ENCODE measurements around the gene UCHL1. TPM values are rescaled to one million over a fixed set of nuclear protein-coding genes. Genes with fewer than 3 reads are reported as not detected.

The UCHL1 gene
- total and polyA plus RNA-seq, 3 experiments from 2014 or later = 0.75 to 0.83 TPM; not detected in 1

- POLR2A ChIA-PET = no interaction called here
- no peaks in the 10 kb centered on the region for H3K9me3 ChIP-seq (ENCODE audit: low read length)
- Mint-ChIP-seq H3K27me3 (peaks cover 47 to 59% of the 10 kb centered on the region in 2 donors), H3K4me3 (peak within 1 kb of the TSS in 5 of 7 donors; percentile 48 to 63 (median 57)), H3K4me1 (peaks cover 15 to 33% (median 29%) of the 10 kb centered on the region in 3 donors), H3K9me3 (peaks cover 0 to 8% (median 2%) of the 10 kb centered on the region in 5 donors), H3K27ac (no peak within 1 kb of the TSS), H3K36me3 (peaks cover 0 to 5% (median 0%) of the 10 kb centered on the region in 3 donors)
- H3K36me3 ChIP-seq (ENCODE audit: insufficient read depth, low read length) = no peaks in the 10 kb centered on the region
- H3K27me3 ChIP-seq (ENCODE audit: insufficient read depth, low read length, poor library complexity, severe bottlenecking) = peaks cover 11% of the 10 kb centered on the region
- no peak within 1 kb of the TSS for H3K27ac ChIP-seq (ENCODE audit: low read depth, low read length)
- H3K4me1 ChIP-seq (ENCODE audit: insufficient read depth, low read length) = no peaks in the 10 kb centered on the region
- CTCF ChIA-PET = no interaction called here
- no peak within 1 kb of the TSS for H3K4me3 ChIP-seq (ENCODE audit: low read length)
- DNase-seq = peak in 1 of 5 donors; percentile 9
These were observed 42.4 kb upstream of the UCHL1 start, which contains the start of gene APBB2 for GRCh38 chr4:41214136-41214824. TSS of gene APBB2 (minus strand) at chr4:41214542. CDS start at chr4:41033254, 181,288 bp downstream.

- POLR2A ChIA-PET = no interaction called here
These were observed 41.9 kb upstream of the UCHL1 start for GRCh38 chr4:41214825-41215146.

GRCh38 chr4:41215155-41215554, 41.6 kb upstream of the UCHL1 start:
- ChIA-PET CTCF (no interaction called here), POLR2A (no interaction called here)

More at GRCh38 chr4:41214825-41215146, 41.9 kb upstream of the UCHL1 start:
- H3K36me3 ChIP-seq (ENCODE audit: insufficient read depth, low read length) = no peaks in the 10 kb centered on the region
- Mint-ChIP-seq H3K9me3 (peaks cover 0 to 8% (median 2%) of the 10 kb centered on the region in 5 donors), H3K27ac (no peak overlapping the region), H3K36me3 (peaks cover 0 to 5% (median 0%) of the 10 kb centered on the region in 3 donors), H3K27me3 (peaks cover 47 to 59% of the 10 kb centered on the region in 2 donors), H3K4me1 (peaks cover 15 to 33% (median 29%) of the 10 kb centered on the region in 3 donors), H3K4me3 (peak overlapping the region in 2 of 7 donors; percentile 50 to 53)
- no peak overlapping the region for H3K27ac ChIP-seq (ENCODE audit: low read depth, low read length)
- no peaks in the 10 kb centered on the region for H3K4me1 ChIP-seq (ENCODE audit: insufficient read depth, low read length)
- H3K4me3 ChIP-seq (ENCODE audit: low read length) = no peak overlapping the region
- peaks cover 11% of the 10 kb centered on the region for H3K27me3 ChIP-seq (ENCODE audit: insufficient read depth, low read length, poor library complexity, severe bottlenecking)
- DNase-seq = no peak
- CTCF ChIA-PET = no interaction called here
- no peaks in the 10 kb centered on the region for H3K9me3 ChIP-seq (ENCODE audit: low read length)

GRCh38 chr4:41215969-41216293, 40.8 kb upstream of the UCHL1 start:
- peaks cover 0 to 5% (median 0%) of the 10 kb centered on the region in 3 donors for H3K36me3 Mint-ChIP-seq
- Histone ChIP-seq H3K27me3 (ENCODE audit: insufficient read depth, low read length, poor library complexity, severe bottlenecking) (peaks cover 11% of the 10 kb centered on the region), H3K4me1 (ENCODE audit: insufficient read depth, low read length) (no peaks in the 10 kb centered on the region), H3K4me3 (ENCODE audit: low read length) (peak overlapping the region; percentile 32), H3K36me3 (ENCODE audit: insufficient read depth, low read length) (no peaks in the 10 kb centered on the region), H3K27ac (ENCODE audit: low read depth, low read length) (no peak overlapping the region), H3K9me3 (ENCODE audit: low read length) (no peaks in the 10 kb centered on the region)
- ChIA-PET CTCF (no interaction called here), POLR2A (no interaction called here)
- DNase-seq = no peak
- H3K9me3 Mint-ChIP-seq = peaks cover 0 to 8% (median 2%) of the 10 kb centered on the region in 5 donors
- peaks cover 15 to 33% (median 29%) of the 10 kb centered on the region in 3 donors for H3K4me1 Mint-ChIP-seq
- H3K27ac Mint-ChIP-seq = no peak overlapping the region
- peak overlapping the region in 6 of 7 donors; percentile 35 to 76 (median 61) for H3K4me3 Mint-ChIP-seq
- H3K27me3 Mint-ChIP-seq = peaks cover 47 to 63% of the 10 kb centered on the region in 2 donors

More at GRCh38 chr4:41215155-41215554, 41.6 kb upstream of the UCHL1 start:
- Histone ChIP-seq H3K4me1 (ENCODE audit: insufficient read depth, low read length) (no peaks in the 10 kb centered on the region), H3K4me3 (ENCODE audit: low read length) (no peak overlapping the region), H3K9me3 (ENCODE audit: low read length) (no peaks in the 10 kb centered on the region), H3K27me3 (ENCODE audit: insufficient read depth, low read length, poor library complexity, severe bottlenecking) (peaks cover 11% of the 10 kb centered on the region), H3K27ac (ENCODE audit: low read depth, low read length) (no peak overlapping the region), H3K36me3 (ENCODE audit: insufficient read depth, low read length) (no peaks in the 10 kb centered on the region)
- Mint-ChIP-seq H3K27ac (no peak overlapping the region), H3K4me3 (peak overlapping the region in 3 of 7 donors; percentile 23 to 53 (median 50)), H3K9me3 (peaks cover 0 to 8% (median 2%) of the 10 kb centered on the region in 5 donors), H3K4me1 (peaks cover 15 to 33% (median 29%) of the 10 kb centered on the region in 3 donors), H3K36me3 (peaks cover 0 to 5% (median 0%) of the 10 kb centered on the region in 3 donors), H3K27me3 (peaks cover 47 to 59% of the 10 kb centered on the region in 2 donors)
- DNase-seq = no peak

GRCh38 chr4:41216294-41217019, 40.3 kb upstream of the UCHL1 start:
- CTCF ChIA-PET = no interaction called here
- H3K4me3 ChIP-seq (ENCODE audit: low read length) = no peak overlapping the region
- peak overlapping the region; percentile 11 to 76 (median 61) for H3K4me3 Mint-ChIP-seq
- peaks cover 15 to 33% (median 29%) of the 10 kb centered on the region in 3 donors for H3K4me1 Mint-ChIP-seq
- peaks cover 0 to 5% (median 0%) of the 10 kb centered on the region in 3 donors for H3K36me3 Mint-ChIP-seq
- no peak overlapping the region for H3K27ac Mint-ChIP-seq
- peaks cover 0 to 8% (median 2%) of the 10 kb centered on the region in 5 donors for H3K9me3 Mint-ChIP-seq
- peaks cover 11% of the 10 kb centered on the region for H3K27me3 ChIP-seq (ENCODE audit: insufficient read depth, low read length, poor library complexity, severe bottlenecking)
- peak in 1 of 5 donors; percentile 3 for DNase-seq
- H3K4me1 ChIP-seq (ENCODE audit: insufficient read depth, low read length) = no peaks in the 10 kb centered on the region
- H3K27me3 Mint-ChIP-seq = peaks cover 47 to 66% of the 10 kb centered on the region in 2 donors
- no peaks in the 10 kb centered on the region for H3K9me3 ChIP-seq (ENCODE audit: low read length)
- H3K27ac ChIP-seq (ENCODE audit: low read depth, low read length) = no peak overlapping the region
- H3K36me3 ChIP-seq (ENCODE audit: insufficient read depth, low read length) = no peaks in the 10 kb centered on the region
- POLR2A ChIA-PET = no interaction called here

GRCh38 chr4:41217020-41217333, 39.8 kb upstream of the UCHL1 start:
- H3K27ac Mint-ChIP-seq = no peak overlapping the region
- DNase-seq = no peak
- Histone ChIP-seq H3K27ac (ENCODE audit: low read depth, low read length) (no peak overlapping the region), H3K4me3 (ENCODE audit: low read length) (no peak overlapping the region), H3K9me3 (ENCODE audit: low read length) (no peaks in the 10 kb centered on the region), H3K36me3 (ENCODE audit: insufficient read depth, low read length) (no peaks in the 10 kb centered on the region), H3K27me3 (ENCODE audit: insufficient read depth, low read length, poor library complexity, severe bottlenecking) (peaks cover 11% of the 10 kb centered on the region), H3K4me1 (ENCODE audit: insufficient read depth, low read length) (no peaks in the 10 kb centered on the region)
- peaks cover 0 to 8% (median 2%) of the 10 kb centered on the region in 5 donors for H3K9me3 Mint-ChIP-seq
- peak overlapping the region; percentile 11 to 72 (median 43) for H3K4me3 Mint-ChIP-seq
- peaks cover 0 to 5% (median 0%) of the 10 kb centered on the region in 3 donors for H3K36me3 Mint-ChIP-seq
- ChIA-PET POLR2A (no interaction called here), CTCF (no interaction called here)
- H3K27me3 Mint-ChIP-seq = peaks cover 45 to 61% of the 10 kb centered on the region in 2 donors
- H3K4me1 Mint-ChIP-seq = peaks cover 15 to 33% (median 29%) of the 10 kb centered on the region in 3 donors

- no peak overlapping the region for H3K27ac ChIP-seq (ENCODE audit: low read depth, low read length)
- CTCF ChIA-PET = no interaction called here
- Mint-ChIP-seq H3K36me3 (peaks cover 0 to 5% (median 0%) of the 10 kb centered on the region in 3 donors), H3K9me3 (peaks cover 0 to 8% (median 2%) of the 10 kb centered on the region in 5 donors), H3K27me3 (peaks cover 41 to 57% of the 10 kb centered on the region in 2 donors), H3K27ac (no peak overlapping the region), H3K4me1 (peaks cover 15 to 33% (median 29%) of the 10 kb centered on the region in 3 donors), H3K4me3 (peak overlapping the region in 1 of 7 donors; percentile 5)
- no peaks in the 10 kb centered on the region for H3K9me3 ChIP-seq (ENCODE audit: low read length)
- H3K36me3 ChIP-seq (ENCODE audit: insufficient read depth, low read length) = no peaks in the 10 kb centered on the region
- peaks cover 11% of the 10 kb centered on the region for H3K27me3 ChIP-seq (ENCODE audit: insufficient read depth, low read length, poor library complexity, severe bottlenecking)
- H3K4me3 ChIP-seq (ENCODE audit: low read length) = no peak overlapping the region
- POLR2A ChIA-PET = no interaction called here
- H3K4me1 ChIP-seq (ENCODE audit: insufficient read depth, low read length) = no peaks in the 10 kb centered on the region
- no peak for DNase-seq
These were observed 39.4 kb upstream of the UCHL1 start for GRCh38 chr4:41217374-41217773.

- Histone ChIP-seq H3K4me1 (ENCODE audit: insufficient read depth, low read length) (no peaks in the 10 kb centered on the region), H3K36me3 (ENCODE audit: insufficient read depth, low read length) (no peaks in the 10 kb centered on the region), H3K4me3 (ENCODE audit: low read length) (no peak overlapping the region), H3K27ac (ENCODE audit: low read depth, low read length) (no peak overlapping the region), H3K9me3 (ENCODE audit: low read length) (no peaks in the 10 kb centered on the region), H3K27me3 (ENCODE audit: insufficient read depth, low read length, poor library complexity, severe bottlenecking) (peaks cover 5% of the 10 kb centered on the region)
- H3K9me3 Mint-ChIP-seq = peaks cover 0 to 5% (median 0%) of the 10 kb centered on the region in 5 donors
- H3K27ac Mint-ChIP-seq = no peak overlapping the region
- POLR2A ChIA-PET = no interaction called here
- H3K36me3 Mint-ChIP-seq = peaks cover 0 to 5% (median 0%) of the 10 kb centered on the region in 3 donors
- peaks cover 28 to 49% of the 10 kb centered on the region in 2 donors for H3K27me3 Mint-ChIP-seq
- H3K4me3 Mint-ChIP-seq = no peak overlapping the region
- CTCF ChIA-PET = no interaction called here
- no peak for DNase-seq
- peaks cover 12 to 21% (median 18%) of the 10 kb centered on the region in 3 donors for H3K4me1 Mint-ChIP-seq
These were observed 38.0 kb upstream of the UCHL1 start for GRCh38 chr4:41218703-41219102.
